BJ (cell line): Measurements from ENCODE around the gene AUH. TPM values are rescaled to one million over a fixed set of nuclear protein-coding genes. Genes with fewer than 3 reads are reported as not detected.

Source experiments
- CTCF ChIA-PET: fragments of 350-600 bp; formaldehyde crosslinking; extraction: SDS; loops from one replicate; lab custom pipeline; 2021; ENCODE audit warnings: antibody characterized with exemption, inconsistent platforms; lab: Yijun Ruan, JAX
- POLR2A ChIA-PET: fragments of 300-600 bp; sonication (Branson Sonifier 250); formaldehyde crosslinking; extraction: SDS; loops from one replicate; lab custom pipeline; 2021; ENCODE audit warnings: antibody characterized with exemption; lab: Charles Lee
- DNase-seq: peaks from one replicate; pipeline ENCODE4 v3.0.0-alpha.2; 2011; ENCODE audit warnings: low read depth
- H3K27me3 ChIP-seq: 2 replicates; pipeline ENCODE4 v1.6.0; 2011; ENCODE audit warnings: low read length; ENCODE audit not compliant: control insufficient read depth, insufficient read depth
- H3K36me3 ChIP-seq: 2 replicates; pipeline ENCODE4 v1.5.1; 2011; ENCODE audit warnings: low read length; ENCODE audit not compliant: control insufficient read depth, insufficient read depth
- H3K4me3 ChIP-seq: 2 replicates; pipeline ENCODE4 v1.5.1; 2011; ENCODE audit warnings: low read depth, mild to moderate bottlenecking, control low read depth, low read length
- polyA plus RNA-seq: library from polyadenylated mRNA; depleted of rRNA; stranded (reverse); fragments of >200 nt; gene quantifications from 2 replicates; pipeline ENCODE4 v1.2.3, GENCODE V29; 2011
- TF ChIP-seq, protein P1 (sequence below): IDR thresholded peaks from 2 replicates; pipeline ENCODE4 v1.5.1; 2011; ENCODE audit warnings: low read depth, mild to moderate bottlenecking, control low read depth, inconsistent platforms, low read length, moderate library complexity; ENCODE audit not compliant: insufficient read depth

Gene AUH
- polyA plus RNA-seq, 1 experiment: 4.1 TPM

- DNase-seq: peak; percentile 66
- POLR2A ChIA-PET: no interaction called here
- H3K4me3 ChIP-seq: peak overlapping the region; percentile 23
- no peaks in the 10 kb centered on the region for H3K36me3 ChIP-seq
- TF ChIP-seq, protein P1, sequence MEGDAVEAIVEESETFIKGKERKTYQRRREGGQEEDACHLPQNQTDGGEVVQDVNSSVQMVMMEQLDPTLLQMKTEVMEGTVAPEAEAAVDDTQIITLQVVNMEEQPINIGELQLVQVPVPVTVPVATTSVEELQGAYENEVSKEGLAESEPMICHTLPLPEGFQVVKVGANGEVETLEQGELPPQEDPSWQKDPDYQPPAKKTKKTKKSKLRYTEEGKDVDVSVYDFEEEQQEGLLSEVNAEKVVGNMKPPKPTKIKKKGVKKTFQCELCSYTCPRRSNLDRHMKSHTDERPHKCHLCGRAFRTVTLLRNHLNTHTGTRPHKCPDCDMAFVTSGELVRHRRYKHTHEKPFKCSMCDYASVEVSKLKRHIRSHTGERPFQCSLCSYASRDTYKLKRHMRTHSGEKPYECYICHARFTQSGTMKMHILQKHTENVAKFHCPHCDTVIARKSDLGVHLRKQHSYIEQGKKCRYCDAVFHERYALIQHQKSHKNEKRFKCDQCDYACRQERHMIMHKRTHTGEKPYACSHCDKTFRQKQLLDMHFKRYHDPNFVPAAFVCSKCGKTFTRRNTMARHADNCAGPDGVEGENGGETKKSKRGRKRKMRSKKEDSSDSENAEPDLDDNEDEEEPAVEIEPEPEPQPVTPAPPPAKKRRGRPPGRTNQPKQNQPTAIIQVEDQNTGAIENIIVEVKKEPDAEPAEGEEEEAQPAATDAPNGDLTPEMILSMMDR: no peak
- CTCF ChIA-PET: no interaction called here
- no peaks in the 10 kb centered on the region for H3K27me3 ChIP-seq
Measured at GRCh38 chr9:91193658-91194391, 167.9 kb downstream of the AUH start.

- H3K36me3 ChIP-seq: no peaks in the 10 kb centered on the region
- TF ChIP-seq, protein P1: peak; percentile 19; the same call in 1 of the 2 replicates
- peak overlapping the region; percentile 23 for H3K4me3 ChIP-seq
- ChIA-PET CTCF (interaction anchor here (1.0 to 1.4 kb wide), 3 partner anchors 15 to 235 kb away, joined by 3 to 4 read pairs (median 3); no protein-coding TSS in a partner anchor), POLR2A (no interaction called here)
- no peaks in the 10 kb centered on the region for H3K27me3 ChIP-seq
- DNase-seq: peak; percentile 96
Measured at GRCh38 chr9:91193087-91193657, 168.5 kb downstream of the AUH start.

GRCh38 chr9:91192381-91193086 is 169.2 kb downstream of the AUH start:
- H3K36me3 ChIP-seq: no peaks in the 10 kb centered on the region
- H3K27me3 ChIP-seq: no peaks in the 10 kb centered on the region
- CTCF ChIA-PET: interaction anchor here (1.0 to 1.4 kb wide), 3 partner anchors 14 to 236 kb away, joined by 3 to 4 read pairs (median 3); no protein-coding TSS in a partner anchor
- DNase-seq: no peak
- no peak overlapping the region for H3K4me3 ChIP-seq
- POLR2A ChIA-PET: interaction anchor here (0.6 kb wide), 2 partner anchors 28 to 41 kb away, joined by 3 to 4 read pairs; no protein-coding TSS in a partner anchor
- TF ChIP-seq, protein P1: no peak

GRCh38 chr9:91191411-91192380 is 170.0 kb downstream of the AUH start:
- POLR2A ChIA-PET: no interaction called here
- CTCF ChIA-PET: interaction anchor here (0.8 to 1.4 kb wide), 3 partner anchors 14 to 237 kb away, joined by 3 read pairs; no protein-coding TSS in a partner anchor
- no peak for DNase-seq
- Histone ChIP-seq H3K4me3 (no peak overlapping the region), H3K36me3 (no peaks in the 10 kb centered on the region), H3K27me3 (no peaks in the 10 kb centered on the region)
- TF ChIP-seq, protein P1: no peak
